SK-N-SH (cell line): ENCODE data around the gene GHRHR. TPM values are rescaled to one million over a fixed set of nuclear protein-coding genes. Genes with fewer than 3 reads are reported as not detected.

Source experiments
- CTCF ChIA-PET: fragments of 300-600, 350-600 bp; formaldehyde crosslinking; extraction: SDS; loops from one replicate; lab custom pipeline; 2021; lab: Yijun Ruan, JAX
- POLR2A ChIA-PET: fragments of 350-600 bp; sonication (Branson Sonifier 250); formaldehyde crosslinking; extraction: SDS; loops from one replicate; lab custom pipeline; 2020; ENCODE audit warnings: antibody characterized with exemption, inconsistent platforms; lab: Yijun Ruan, JAX
- DNase-seq: peaks from one replicate; pipeline ENCODE4 v3.0.0; 2012
- H2AFZ ChIP-seq: fragments of 200-600 bp; sonication (generic); 2 replicates; pipeline ENCODE4 v1.8.1; 2016; ENCODE audit warnings: antibody characterized with exemption, mild to moderate bottlenecking, low read depth
- H3F3A ChIP-seq: fragments of 200-600 bp; sonication (generic); replicated peaks from 2 replicates; pipeline ENCODE3; 2016; ENCODE audit warnings: antibody characterized with exemption, mild to moderate bottlenecking; ENCODE audit not compliant: insufficient read depth
- H3K27ac ChIP-seq, 2 experiments: fragments of 200-500 bp in 1 of 2; fragments of 200-600 bp in 1 of 2; sonication (Bioruptor generic) in 1 of 2; sonication (generic), shearing (Covaris generic) in 1 of 2; 2 replicates each; pipeline versions ENCODE4 v1.5.1 to v1.6.1; 2014 to 2016; ENCODE audit warnings: low read depth in 2 of 2, inconsistent platforms in 1 of 2, low read length in 1 of 2, mild to moderate bottlenecking in 1 of 2, mixed read lengths in 1 of 2
- H3K27me3 ChIP-seq: fragments of 200-600 bp; sonication (generic), shearing (Covaris generic); 2 replicates; pipeline ENCODE4 v1.6.1; 2016; ENCODE audit warnings: mixed run types; ENCODE audit not compliant: insufficient read depth
- H3K36me3 ChIP-seq, 2 experiments: fragments of 200-500 bp in 1 of 2; fragments of 200-600 bp in 1 of 2; sonication (Bioruptor generic) in 1 of 2; sonication (generic) in 1 of 2; replicated peaks in 1 of 2; 2 replicates each; pipeline versions ENCODE3 to v1.5.1; 2014 to 2016; ENCODE audit warnings: low read length in 1 of 2, mild to moderate bottlenecking in 1 of 2; ENCODE audit not compliant: insufficient read depth in 2 of 2, control insufficient read depth in 1 of 2
- H3K4me1 ChIP-seq, 2 experiments: fragments of 200-500 bp in 1 of 2; fragments of 200-600 bp in 1 of 2; sonication (Bioruptor generic) in 1 of 2; sonication (generic), shearing (Covaris generic) in 1 of 2; 2 replicates each; pipeline versions ENCODE4 v1.5.1 to v1.6.1; 2014 to 2016; ENCODE audit warnings: low read depth in 1 of 2, low read length in 1 of 2, mixed run types in 1 of 2; ENCODE audit not compliant: insufficient read depth in 2 of 2, control insufficient read depth in 1 of 2
- H3K4me2 ChIP-seq: fragments of 200-600 bp; sonication (generic), shearing (Covaris generic); 2 replicates; pipeline ENCODE4 v1.6.1; 2017; ENCODE audit warnings: mixed run types
- H3K4me3 ChIP-seq, 2 experiments: fragments of 200-500 bp in 1 of 2; fragments of 200-600 bp in 1 of 2; sonication (Bioruptor generic) in 1 of 2; sonication (generic), shearing (Covaris generic) in 1 of 2; 2 replicates each; pipeline versions ENCODE4 v1.5.1 to v1.8.1; 2014 to 2016; ENCODE audit warnings: low read depth in 2 of 2, inconsistent platforms in 1 of 2, low read length in 1 of 2, mild to moderate bottlenecking in 1 of 2, mixed read lengths in 1 of 2, moderate library complexity in 1 of 2
- H3K79me2 ChIP-seq: fragments of 200-600 bp; sonication (generic); 2 replicates; pipeline ENCODE4 v1.8.1; 2017; ENCODE audit warnings: mild to moderate bottlenecking; ENCODE audit not compliant: insufficient read depth
- H3K9ac ChIP-seq: fragments of 200-600 bp; sonication (generic); 2 replicates; pipeline ENCODE4 v1.6.1; 2017; ENCODE audit warnings: mixed run types
- H3K9me2 ChIP-seq: fragments of 200-600 bp; sonication (generic); 2 replicates; pipeline ENCODE4 v1.6.1; 2017; ENCODE audit warnings: mixed run types
- H3K9me3 ChIP-seq: fragments of 200-600 bp; sonication (generic); 2 replicates; pipeline ENCODE4 v1.6.1; 2017; ENCODE audit warnings: mixed run types, mild to moderate bottlenecking, moderate library complexity
- H4K20me1 ChIP-seq: fragments of 200-600 bp; sonication (generic); 2 replicates; pipeline ENCODE4 v1.6.1; 2017; ENCODE audit warnings: mild to moderate bottlenecking, mixed run types; ENCODE audit not compliant: insufficient read depth
- CTCF ChIP-seq: fragments of 200-600 bp; sonication (generic); IDR thresholded peaks from 2 replicates; pipeline ENCODE4 v1.6.1; 2017; ENCODE audit warnings: antibody characterized with exemption, mild to moderate bottlenecking, moderate library complexity
- EZH2phosphoT487 ChIP-seq: fragments of 200-600 bp; sonication (generic); IDR thresholded peaks from 2 replicates; pipeline ENCODE4 v1.6.1; 2017; ENCODE audit warnings: low read depth, mixed run types, mild to moderate bottlenecking, antibody characterized with exemption, moderate library complexity, borderline replicate concordance
- FOSL2 ChIP-seq: IDR thresholded peaks from 2 replicates; pipeline ENCODE4 v1.4.0; 2012; ENCODE audit warnings: low read depth, mild to moderate bottlenecking, moderate library complexity, borderline replicate concordance
- MXI1 ChIP-seq: IDR thresholded peaks from 2 replicates; pipeline ENCODE4 v1.6.1; 2012; ENCODE audit warnings: mild to moderate bottlenecking, low read depth, low read length, improper control_type of control experiment
- NFIC ChIP-seq: IDR thresholded peaks from 2 replicates; pipeline ENCODE4 v1.4.0; 2012; ENCODE audit warnings: borderline replicate concordance
- RCOR1 ChIP-seq: fragments of 150-350 bp; IDR thresholded peaks from 2 replicates; pipeline ENCODE4 v1.6.1; 2017; ENCODE audit warnings: antibody characterized with exemption, low read length
- SIN3A ChIP-seq: IDR thresholded peaks from 2 replicates; pipeline ENCODE4 v1.6.1; 2012; ENCODE audit warnings: low read depth, mild to moderate bottlenecking, low read length, moderate library complexity, borderline replicate concordance
- TEAD4 ChIP-seq: IDR thresholded peaks from 2 replicates; pipeline ENCODE4 v1.4.0; 2012; ENCODE audit warnings: mild to moderate bottlenecking, borderline replicate concordance; ENCODE audit not compliant: insufficient read depth
- USF1 ChIP-seq: IDR thresholded peaks from 2 replicates; pipeline ENCODE4 v1.4.0; 2012; ENCODE audit warnings: low read depth, borderline replicate concordance
- ZBTB33 ChIP-seq: IDR thresholded peaks from 2 replicates; pipeline ENCODE4 v1.4.0; 2012; ENCODE audit warnings: low read depth, borderline replicate concordance
- WGBS: methylation state at CpG from one replicate; pipeline ENCODE4 v1.1.6; 2017; ENCODE audit warnings: low lambda C conversion rate; 5-methylcytosine and 5-hydroxymethylcytosine counted together
- polyA plus RNA-seq, 3 experiments: library from polyadenylated mRNA; depleted of rRNA; stranded (reverse); fragments of >200 nt; gene quantifications; 2 replicates each; pipeline ENCODE4 v1.2.3, GENCODE V29; 2012

GHRHR gene
- polyA plus RNA-seq, 1 of the 3 experiments (the other 2 are of a cell fraction): not detected

- TF ChIP-seq EZH2phosphoT487: no peak
Observed at GRCh38 chr7:30917216-30917893, 46.4 kb upstream of the GHRHR start (continued).

GRCh38 chr7:30918676-30919075 lies 45.1 kb upstream of the GHRHR start:
- no peak overlapping the region for H3K27ac ChIP-seq
- H3K4me1 ChIP-seq: peaks cover 27 to 45% of the 10 kb centered on the region in 2 experiments; a peak in 3 of 4 replicates
- no peaks in the 10 kb centered on the region for H3K27me3 ChIP-seq
- H2AFZ ChIP-seq: no peak overlapping the region
- no peaks in the 10 kb centered on the region for H3K9me2 ChIP-seq
- DNase-seq: no peak
- no peaks in the 10 kb centered on the region for H3K79me2 ChIP-seq
- H3K9me3 ChIP-seq: no peaks in the 10 kb centered on the region
- H4K20me1 ChIP-seq: no peaks in the 10 kb centered on the region
- no peaks in the 10 kb centered on the region for H3K36me3 ChIP-seq
- H3K4me2 ChIP-seq: no peak overlapping the region
- peaks cover 11% of the 10 kb centered on the region for H3F3A ChIP-seq
- TF ChIP-seq USF1 (no peak), TEAD4 (no peak), MXI1 (no peak), ZBTB33 (no peak), CTCF (no peak), SIN3A (no peak), NFIC (no peak), RCOR1 (no peak), FOSL2 (no peak)
- TF ChIP-seq, all 33 proteins: peak for 0
- ChIA-PET CTCF (interaction anchor here (1.1 to 3.2 kb wide), 3 partner anchors 11 to 216 kb away, joined by 4 to 24 read pairs (median 18); no protein-coding TSS in a partner anchor), POLR2A (no interaction called here)
- Histone ChIP-seq H3K9ac (no peak overlapping the region), H3K4me3 (no peak overlapping the region)
- 90% methylated on average over 4 of the region's 4 CpGs for WGBS
